K562 (cell line): ENCODE data around the gene SLC44A1. TPM values are rescaled to one million over a fixed set of nuclear protein-coding genes. Genes with fewer than 3 reads are reported as not detected.
A peak's percentile ranks its signal among the peaks of the same experiment; 100 is the strongest.

ENCODE experiments used
- CREB1 ChIP-seq, 2 experiments: sonication (generic) in 1 of 2; formaldehyde crosslinking in 1 of 2; IDR thresholded peaks; 2 replicates each; pipeline versions ENCODE4 v1.6.1 to v1.8.0; 2012 to 2022; ENCODE audit warnings: inconsistent platforms in 1 of 2, mild to moderate bottlenecking in 1 of 2, missing genetic modification reagents in 1 of 2, moderate library complexity in 1 of 2
- FOXK1 ChIP-seq: sonication (generic); formaldehyde crosslinking; IDR thresholded peaks from 2 replicates; pipeline ENCODE4 v1.8.0; 2022; ENCODE audit warnings: missing genetic modification reagents, mild to moderate bottlenecking, borderline replicate concordance
- HNRNPH1 ChIP-seq: fragments of 200-400 bp; formaldehyde crosslinking; optimal IDR thresholded peaks from 2 replicates; pipeline ENCODE3; 2017; ENCODE audit warnings: low read depth, mild to moderate bottlenecking, low read length, moderate library complexity
- NCOA2 ChIP-seq, 2 experiments: fragments of 450-650 bp; IDR thresholded peaks; 2 replicates each; pipeline ENCODE4 v1.6.1; 2018; ENCODE audit warnings: mild to moderate bottlenecking in 2 of 2, moderate library complexity in 1 of 2; ENCODE audit not compliant: partially characterized antibody in 2 of 2
- NR4A1 ChIP-seq, 2 experiments: fragments of 250-450 bp in 1 of 2; fragments of 450-650 bp in 1 of 2; sonication (Bioruptor Pico) in 1 of 2; IDR thresholded peaks; 2 replicates each; pipeline versions ENCODE4 v1.4.0 to v1.6.1; 2016 to 2020; ENCODE audit warnings: mild to moderate bottlenecking in 2 of 2, missing compliant biosample characterization in 1 of 2, missing genetic modification characterization in 1 of 2, moderate library complexity in 1 of 2
- RFX1 ChIP-seq: fragments of 450-650 bp; IDR thresholded peaks from 2 replicates; pipeline ENCODE4 v1.6.1; 2016; ENCODE audit warnings: mild to moderate bottlenecking, moderate library complexity
- SREBF1 ChIP-seq: fragments of 150-350 bp; IDR thresholded peaks from 2 replicates; pipeline ENCODE4 v1.6.1; 2014; ENCODE audit warnings: antibody characterized with exemption, low read depth, low read length, borderline replicate concordance
- TOE1 ChIP-seq, 2 experiments: fragments of 450-650 bp in 1 of 2; sonication (generic) in 1 of 2; formaldehyde crosslinking in 1 of 2; IDR thresholded peaks; 2 replicates each; pipeline versions ENCODE4 v1.7.1 to v1.8.0; 2016 to 2022; ENCODE audit warnings: borderline replicate concordance in 2 of 2, mild to moderate bottlenecking in 2 of 2, antibody characterized with exemption in 1 of 2, inconsistent platforms in 1 of 2, low read depth in 1 of 2, missing genetic modification reagents in 1 of 2, moderate library complexity in 1 of 2
- ZNF217 ChIP-seq: sonication (generic); formaldehyde crosslinking; IDR thresholded peaks from 2 replicates; pipeline ENCODE4 v1.8.0; 2022; ENCODE audit warnings: mild to moderate bottlenecking, missing genetic modification reagents
- polyA plus RNA-seq, 8 experiments: library from polyadenylated mRNA; depleted of rRNA in 4 of 8; stranded (reverse) in 5 of 8; unstranded in 3 of 8; fragments of >200 nt; fragmentation: Nextera tagmentation in 2 of 8; fragmentation: Illumina TruSeq in 1 of 8; extraction: Ambion mirVana in 2 of 8; extraction: Trizol in 1 of 8; gene quantifications; 2 replicates each; pipeline versions ENCODE4 v1.2.1 to v1.2.3, GENCODE V29; 2011 to 2014; ENCODE audit warnings: inconsistent platforms in 1 of 8, missing spikeins in 1 of 8
- total RNA-seq, 7 experiments: library from RNA; depleted of rRNA in 6 of 7; stranded (reverse); fragments of >200 nt in 6 of 7; fragmentation: Illumina TruSeq in 2 of 7; extraction: Trizol in 2 of 7; gene quantifications; 2 replicates each; pipeline versions ENCODE4 v1.2.1 to v1.2.3, GENCODE V29; 2011 to 2021; ENCODE audit warnings: low replicate concordance in 1 of 7
- TF ChIP-seq, protein P1 (sequence below): fragments of 250-450 bp; sonication (Bioruptor Pico); IDR thresholded peaks from 2 replicates; pipeline ENCODE4 v1.8.0; 2022; ENCODE audit warnings: moderate library complexity, mild to moderate bottlenecking, inconsistent platforms
- TF ChIP-seq, protein P2 (sequence below): fragments of 450-650 bp; formaldehyde crosslinking; IDR thresholded peaks from 2 replicates; pipeline ENCODE4 v1.4.0; 2020; ENCODE audit warnings: mild to moderate bottlenecking, moderate library complexity
- TF ChIP-seq, protein P3 (sequence below): fragments of 450-650 bp; IDR thresholded peaks from 2 replicates; pipeline ENCODE4 v1.6.1; 2018; ENCODE audit warnings: mild to moderate bottlenecking, low read depth; ENCODE audit not compliant: partially characterized antibody
- TF ChIP-seq, protein P4 (sequence below): fragments of 450-650 bp; IDR thresholded peaks from 2 replicates; pipeline ENCODE4 v1.6.1; 2016; ENCODE audit warnings: missing biosample characterization, missing genetic modification characterization

Gene SLC44A1
- total and polyA plus RNA-seq, 9 of the 15 experiments (the other 6 are each of a cell fraction or from before 2014, with no cell fraction given): 0.11 to 0.59 (median 0.30) TPM

DNA sequence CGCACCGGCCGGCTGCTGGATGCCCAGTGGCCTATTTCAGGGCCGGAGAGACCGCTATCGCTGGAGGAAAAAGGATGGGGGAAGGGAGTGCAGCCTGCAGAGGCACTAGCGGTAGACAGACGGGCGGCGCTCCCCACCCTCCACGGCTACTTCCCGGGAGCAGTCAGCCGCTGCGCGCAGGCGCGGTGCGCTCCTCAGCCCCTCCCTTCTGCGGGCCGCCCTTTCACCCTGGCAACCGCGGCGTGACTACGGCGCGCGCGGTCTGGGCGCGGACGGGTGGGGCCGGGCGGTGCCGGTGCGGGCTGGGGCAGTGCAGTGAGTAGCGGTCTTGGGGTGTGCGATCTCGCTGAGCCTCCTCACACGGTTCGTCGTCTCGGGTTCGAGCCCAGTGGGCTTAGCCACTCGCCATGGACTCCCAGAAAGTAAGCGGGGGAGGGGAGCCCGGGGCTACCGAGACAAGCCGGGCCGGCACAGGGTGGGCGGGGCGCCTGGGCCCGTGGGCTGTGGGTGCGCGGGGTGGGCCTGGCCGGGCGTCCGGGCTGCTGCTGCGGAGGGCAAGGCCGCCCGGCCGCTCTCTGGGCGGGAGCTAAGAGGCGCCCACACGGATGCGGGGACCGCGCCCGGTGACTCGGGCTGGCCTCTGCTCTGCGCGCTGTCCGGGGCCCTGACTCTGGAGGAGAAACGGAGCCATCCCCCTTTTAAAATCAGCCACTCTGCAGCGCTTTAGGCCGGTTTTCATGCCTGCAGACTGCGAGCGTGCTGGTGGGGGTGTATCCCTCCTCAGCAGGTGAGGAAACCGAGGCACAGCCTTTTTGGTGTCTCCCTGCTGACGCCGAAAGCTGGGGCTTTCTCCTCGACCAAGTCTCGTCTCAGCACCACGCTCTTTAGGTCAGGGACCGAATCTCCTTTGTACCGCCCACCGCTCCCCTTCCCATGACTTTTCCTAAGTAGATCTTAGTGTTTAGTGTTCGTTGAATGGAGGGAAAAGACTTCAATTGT is 203.7 kb downstream of the SLC44A1 start, which contains the start of gene FSD1L (continued):
- TF ChIP-seq, protein P1, sequence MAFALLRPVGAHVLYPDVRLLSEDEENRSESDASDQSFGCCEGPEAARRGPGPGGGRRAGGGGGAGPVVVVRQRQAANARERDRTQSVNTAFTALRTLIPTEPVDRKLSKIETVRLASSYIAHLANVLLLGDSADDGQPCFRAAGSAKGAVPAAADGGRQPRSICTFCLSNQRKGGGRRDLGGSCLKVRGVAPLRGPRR (CRISPR knock-in tag): no peak
- TF ChIP-seq NR4A1 (CRISPR knock-in tag; IDR thresholded peaks at IDR 0.05) (no peak), NR4A1 (tag; IDR thresholded peaks at IDR 0.05) (no peak), NCOA2 (IDR thresholded peaks at IDR 0.05; ENCODE audit: partially characterized antibody in 2 of 2) (no peak), RFX1 (peak; percentile 89), TOE1 (IDR thresholded peaks at IDR 0.05; ENCODE audit: borderline replicate concordance) (no peak), TOE1 (CRISPR knock-in tag; IDR thresholded peaks at IDR 0.05; ENCODE audit: borderline replicate concordance, low read depth) (no peak), SREBF1 (no peak), FOXK1 (CRISPR knock-in tag) (no peak), HNRNPH1 (no peak), ZNF217 (CRISPR knock-in tag) (no peak), CREB1 (IDR thresholded peaks at IDR 0.05) (no peak), CREB1 (CRISPR knock-in tag; IDR thresholded peaks at IDR 0.05) (0 out of 2 replicates have a peak, but pooled peaks have one; percentile 14)
- TF ChIP-seq, protein P2, sequence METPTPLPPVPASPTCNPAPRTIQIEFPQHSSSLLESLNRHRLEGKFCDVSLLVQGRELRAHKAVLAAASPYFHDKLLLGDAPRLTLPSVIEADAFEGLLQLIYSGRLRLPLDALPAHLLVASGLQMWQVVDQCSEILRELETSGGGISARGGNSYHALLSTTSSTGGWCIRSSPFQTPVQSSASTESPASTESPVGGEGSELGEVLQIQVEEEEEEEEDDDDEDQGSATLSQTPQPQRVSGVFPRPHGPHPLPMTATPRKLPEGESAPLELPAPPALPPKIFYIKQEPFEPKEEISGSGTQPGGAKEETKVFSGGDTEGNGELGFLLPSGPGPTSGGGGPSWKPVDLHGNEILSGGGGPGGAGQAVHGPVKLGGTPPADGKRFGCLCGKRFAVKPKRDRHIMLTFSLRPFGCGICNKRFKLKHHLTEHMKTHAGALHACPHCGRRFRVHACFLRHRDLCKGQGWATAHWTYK: no peak
- TF ChIP-seq, protein P3, sequence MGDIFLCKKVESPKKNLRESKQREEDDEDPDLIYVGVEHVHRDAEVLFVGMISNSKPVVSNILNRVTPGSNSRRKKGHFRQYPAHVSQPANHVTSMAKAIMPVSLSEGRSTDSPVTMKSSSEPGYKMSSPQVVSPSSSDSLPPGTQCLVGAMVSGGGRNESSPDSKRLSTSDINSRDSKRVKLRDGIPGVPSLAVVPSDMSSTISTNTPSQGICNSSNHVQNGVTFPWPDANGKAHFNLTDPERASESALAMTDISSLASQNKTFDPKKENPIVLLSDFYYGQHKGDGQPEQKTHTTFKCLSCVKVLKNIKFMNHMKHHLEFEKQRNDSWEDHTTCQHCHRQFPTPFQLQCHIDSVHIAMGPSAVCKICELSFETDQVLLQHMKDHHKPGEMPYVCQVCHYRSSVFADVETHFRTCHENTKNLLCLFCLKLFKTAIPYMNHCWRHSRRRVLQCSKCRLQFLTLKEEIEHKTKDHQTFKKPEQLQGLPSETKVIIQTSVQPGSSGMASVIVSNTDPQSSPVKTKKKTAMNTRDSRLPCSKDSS: no peak
- TF ChIP-seq, protein P4, sequence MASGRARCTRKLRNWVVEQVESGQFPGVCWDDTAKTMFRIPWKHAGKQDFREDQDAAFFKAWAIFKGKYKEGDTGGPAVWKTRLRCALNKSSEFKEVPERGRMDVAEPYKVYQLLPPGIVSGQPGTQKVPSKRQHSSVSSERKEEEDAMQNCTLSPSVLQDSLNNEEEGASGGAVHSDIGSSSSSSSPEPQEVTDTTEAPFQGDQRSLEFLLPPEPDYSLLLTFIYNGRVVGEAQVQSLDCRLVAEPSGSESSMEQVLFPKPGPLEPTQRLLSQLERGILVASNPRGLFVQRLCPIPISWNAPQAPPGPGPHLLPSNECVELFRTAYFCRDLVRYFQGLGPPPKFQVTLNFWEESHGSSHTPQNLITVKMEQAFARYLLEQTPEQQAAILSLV: no peak
